Rectal smooth muscle tissue (tissue), 1 donor: ENCODE data around the gene DNAH11.
"Not testable (repeated sequence)": the region's sequence is repeated elsewhere in the genome, so short reads cannot be mapped to it uniquely, and the experiment has no call there.

Experiments used
- H3K27ac ChIP-seq: one replicate; pipeline ENCODE4 v1.7.0; 2013; ENCODE audit warnings: low read depth, low read length, inconsistent platforms
- H3K27me3 ChIP-seq: one replicate; pipeline ENCODE4 v1.7.0; 2013; ENCODE audit warnings: low read length; ENCODE audit not compliant: control insufficient read depth, insufficient read depth
- H3K36me3 ChIP-seq: one replicate; pipeline ENCODE4 v1.7.0; 2013; ENCODE audit warnings: low read length; ENCODE audit not compliant: control insufficient read depth, insufficient read depth
- H3K4me1 ChIP-seq: one replicate; pipeline ENCODE4 v1.7.0; 2013; ENCODE audit warnings: low read length; ENCODE audit not compliant: control insufficient read depth, insufficient read depth
- H3K4me3 ChIP-seq: one replicate; pipeline ENCODE4 v1.7.0; 2013; ENCODE audit warnings: low read length
- H3K9ac ChIP-seq: one replicate; pipeline ENCODE4 v1.7.0; 2013; ENCODE audit warnings: low read length

The DNAH11 gene

DNA sequence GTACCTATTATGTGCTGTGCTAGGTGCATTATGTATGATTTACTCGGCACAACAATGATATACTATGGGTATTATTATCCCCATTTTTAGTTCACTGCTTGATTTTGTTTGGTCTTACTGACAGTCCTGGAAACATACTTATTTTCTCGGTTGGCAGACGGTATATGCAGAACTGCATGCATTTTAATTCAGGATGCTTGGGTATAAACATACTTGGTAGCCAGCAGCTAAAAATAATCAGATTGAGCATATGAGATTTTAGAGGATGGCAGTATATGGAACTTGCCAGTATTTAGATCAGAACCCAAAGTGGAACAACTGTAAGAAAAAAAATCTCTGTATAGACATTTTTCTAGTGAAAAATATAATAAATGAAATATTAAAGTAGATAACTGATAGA is 163.3 kb downstream of the DNAH11 start:
- Histone ChIP-seq H3K9ac (no peak overlapping the region), H3K4me3 (no peak overlapping the region), H3K36me3 (no peaks in the 10 kb centered on the region), H3K27ac (no peak overlapping the region), H3K27me3 (no peaks in the 10 kb centered on the region), H3K4me1 (no peaks in the 10 kb centered on the region)

DNA sequence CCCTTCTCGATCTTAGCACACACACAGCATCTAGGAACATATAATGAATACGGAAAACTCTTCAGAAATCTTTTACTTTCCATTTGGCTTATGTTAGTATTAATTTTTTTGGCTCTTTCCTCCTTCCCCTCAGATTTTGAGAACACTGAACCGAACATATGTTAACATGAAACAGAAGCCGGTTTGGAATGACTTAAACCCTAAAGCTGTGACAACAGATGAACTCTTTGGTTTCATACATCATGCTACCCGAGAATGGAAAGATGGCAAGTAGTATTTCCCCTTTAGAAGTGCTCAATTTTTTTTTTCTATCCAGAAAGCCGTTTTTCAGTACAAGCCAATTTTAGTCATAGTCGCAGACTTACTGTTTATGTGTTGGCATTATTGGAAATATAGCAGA is 164.7 kb downstream of the DNAH11 start:
- no peaks in the 10 kb centered on the region for H3K36me3 ChIP-seq
- no peaks in the 10 kb centered on the region for H3K4me1 ChIP-seq
- H3K9ac ChIP-seq = no peak overlapping the region
- H3K4me3 ChIP-seq = no peak overlapping the region
- no peaks in the 10 kb centered on the region for H3K27me3 ChIP-seq
- H3K27ac ChIP-seq = no peak overlapping the region

- Histone ChIP-seq H3K27me3 (no peaks in the 10 kb centered on the region), H3K27ac (no peak overlapping the region), H3K4me3 (no peak overlapping the region), H3K36me3 (no peaks in the 10 kb centered on the region), H3K9ac (no peak overlapping the region), H3K4me1 (no peaks in the 10 kb centered on the region)
Measured at GRCh38 chr7:21708096-21708495, 165.3 kb downstream of the DNAH11 start.

DNA sequence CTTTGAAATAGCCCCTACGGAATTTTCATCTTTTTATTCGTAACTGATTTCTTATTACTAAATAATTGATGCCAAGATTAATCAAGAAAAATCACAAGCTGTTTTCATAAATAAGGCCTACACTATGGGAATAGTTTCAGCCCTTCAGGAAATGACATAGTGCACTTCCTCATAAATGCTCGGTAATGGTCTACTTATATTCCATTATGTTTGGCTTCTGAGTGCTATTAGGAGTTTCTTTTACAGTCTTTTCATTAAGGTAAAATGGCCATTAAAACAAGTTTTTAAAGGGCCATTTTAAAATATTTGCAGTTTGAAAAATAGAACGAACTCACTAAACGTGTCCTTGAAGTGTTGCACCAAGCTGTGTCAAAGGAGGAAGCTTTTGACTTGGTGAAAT is 174.5 kb downstream of the DNAH11 start:
- H3K9ac ChIP-seq = no peak overlapping the region
- H3K27me3 ChIP-seq = no peaks in the 10 kb centered on the region
- no peaks in the 10 kb centered on the region for H3K36me3 ChIP-seq
- no peak overlapping the region for H3K27ac ChIP-seq
- no peaks in the 10 kb centered on the region for H3K4me1 ChIP-seq
- H3K4me3 ChIP-seq = no peak overlapping the region

DNA sequence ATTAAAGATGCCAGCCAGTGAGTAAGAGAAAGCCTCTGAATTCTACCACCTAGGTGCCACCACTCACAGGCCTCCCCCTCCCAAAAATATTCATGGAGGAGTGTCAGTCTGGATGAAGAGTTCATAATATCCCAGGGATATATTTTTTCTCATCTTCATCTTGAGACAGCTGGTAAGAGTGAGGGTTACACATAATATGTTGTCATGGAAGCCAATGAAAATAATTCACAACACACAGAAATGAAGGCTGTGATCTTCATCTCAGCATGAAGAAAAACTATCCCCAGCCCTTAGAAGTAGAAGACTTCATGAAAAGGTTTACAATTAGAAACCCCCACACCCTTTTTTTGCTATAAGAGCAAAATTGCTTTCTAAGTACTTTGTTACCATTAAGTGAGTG is 175.6 kb downstream of the DNAH11 start:
- Histone ChIP-seq H3K36me3 (no peaks in the 10 kb centered on the region), H3K4me3 (no peak overlapping the region), H3K9ac (no peak overlapping the region), H3K27ac (no peak overlapping the region), H3K27me3 (no peaks in the 10 kb centered on the region), H3K4me1 (no peaks in the 10 kb centered on the region)

- Histone ChIP-seq H3K27me3 (no peaks in the 10 kb centered on the region), H3K9ac (no peak overlapping the region), H3K27ac (no peak overlapping the region), H3K4me1 (no peaks in the 10 kb centered on the region), H3K4me3 (no peak overlapping the region), H3K36me3 (no peaks in the 10 kb centered on the region)
Measured at GRCh38 chr7:21719846-21720245, 177.0 kb downstream of the DNAH11 start.

GRCh38 chr7:21722371-21722770 is 179.5 kb downstream of the DNAH11 start:
- Histone ChIP-seq H3K27ac (no peak overlapping the region), H3K4me3 (no peak overlapping the region), H3K4me1 (no peaks in the 10 kb centered on the region), H3K36me3 (no peaks in the 10 kb centered on the region), H3K9ac (no peak overlapping the region), H3K27me3 (no peaks in the 10 kb centered on the region)

- Histone ChIP-seq H3K4me1 (no peaks in the 10 kb centered on the region), H3K27ac (no peak overlapping the region), H3K36me3 (no peaks in the 10 kb centered on the region), H3K27me3 (no peaks in the 10 kb centered on the region), H3K4me3 (no peak overlapping the region), H3K9ac (no peak overlapping the region)
Measured at GRCh38 chr7:21724562-21724961, 181.7 kb downstream of the DNAH11 start.

DNA sequence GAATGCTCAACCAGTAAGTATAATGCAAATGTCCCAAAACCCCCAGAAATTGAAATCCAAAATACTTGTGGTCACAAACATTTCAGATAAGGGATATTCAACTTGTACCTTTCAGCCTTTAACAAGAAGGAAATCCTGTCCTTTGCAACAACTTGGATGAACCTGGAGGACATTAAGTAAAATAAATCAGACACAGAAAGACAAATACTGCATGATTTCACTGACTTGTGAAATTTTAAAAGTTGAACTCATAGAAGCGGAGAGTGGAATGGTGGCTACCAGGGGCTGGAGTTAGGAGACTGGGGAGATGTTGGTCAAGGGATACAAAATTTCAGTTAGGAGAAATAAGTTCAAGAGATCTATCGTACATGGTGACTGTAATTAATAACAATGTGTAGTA is 187.6 kb downstream of the DNAH11 start:
- H3K36me3 ChIP-seq = no peaks in the 10 kb centered on the region
- no peaks in the 10 kb centered on the region for H3K27me3 ChIP-seq
- H3K9ac ChIP-seq = no peak overlapping the region
- H3K4me1 ChIP-seq = no peaks in the 10 kb centered on the region
- H3K27ac ChIP-seq = no peak overlapping the region
- no peak overlapping the region for H3K4me3 ChIP-seq

GRCh38 chr7:21731977-21732376 is 189.1 kb downstream of the DNAH11 start:
- no peaks in the 10 kb centered on the region for H3K4me1 ChIP-seq
- no peak overlapping the region for H3K9ac ChIP-seq
- H3K27ac ChIP-seq = no peak overlapping the region
- no peaks in the 10 kb centered on the region for H3K36me3 ChIP-seq
- H3K27me3 ChIP-seq = no peaks in the 10 kb centered on the region
- no peak overlapping the region for H3K4me3 ChIP-seq

DNA sequence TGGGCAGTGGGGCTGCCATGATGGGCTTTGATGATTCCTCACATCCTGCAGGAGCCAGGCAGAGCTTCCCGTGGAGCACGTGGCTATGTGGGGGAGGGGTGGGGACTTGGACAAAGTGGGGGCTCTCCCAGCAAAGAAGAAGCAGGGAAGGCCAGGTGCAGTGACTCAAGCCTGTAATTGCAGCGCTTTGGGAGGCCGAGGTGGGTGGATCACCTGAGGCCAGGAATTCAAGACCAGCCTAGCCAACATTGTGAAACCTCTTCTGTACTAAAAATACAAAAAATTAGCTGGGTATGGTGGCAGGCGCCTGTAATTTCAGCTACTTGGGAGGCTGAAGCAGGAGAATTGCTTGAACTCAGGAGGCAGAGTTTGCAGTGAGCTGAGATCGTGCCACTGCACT is 190.1 kb downstream of the DNAH11 start:
- H3K27ac ChIP-seq, H3K9ac ChIP-seq, H3K27me3 ChIP-seq, H3K36me3 ChIP-seq, H3K4me1 ChIP-seq, H3K4me3 ChIP-seq: not testable (repeated sequence)

- Histone ChIP-seq H3K27me3 (no peaks in the 10 kb centered on the region), H3K27ac (no peak overlapping the region), H3K4me1 (no peaks in the 10 kb centered on the region), H3K9ac (no peak overlapping the region), H3K36me3 (no peaks in the 10 kb centered on the region), H3K4me3 (no peak overlapping the region)
Measured at GRCh38 chr7:21733837-21734236, 191.0 kb downstream of the DNAH11 start.

DNA sequence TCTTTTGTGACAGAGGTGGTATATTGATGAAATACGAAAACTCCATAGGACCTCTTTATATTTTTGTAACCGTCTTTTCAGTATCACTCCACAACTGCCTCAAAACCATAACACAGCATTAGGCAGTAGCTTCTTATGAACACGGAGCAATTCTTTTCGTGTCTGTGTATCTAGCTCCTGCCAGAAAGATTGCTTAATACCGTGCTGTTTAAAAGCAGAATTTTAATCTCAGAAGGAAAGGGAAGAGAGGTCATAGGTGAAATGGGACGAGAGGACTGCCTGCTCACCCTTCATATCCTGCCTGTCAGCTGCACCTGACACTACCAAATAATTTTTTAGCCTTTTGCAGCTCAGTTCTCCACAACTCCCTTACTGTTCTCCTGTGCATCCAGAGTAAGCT is 200.7 kb downstream of the DNAH11 start:
- Histone ChIP-seq H3K27me3 (no peaks in the 10 kb centered on the region), H3K4me1 (no peaks in the 10 kb centered on the region), H3K36me3 (no peaks in the 10 kb centered on the region), H3K27ac (no peak overlapping the region), H3K4me3 (no peak overlapping the region), H3K9ac (no peak overlapping the region)

DNA sequence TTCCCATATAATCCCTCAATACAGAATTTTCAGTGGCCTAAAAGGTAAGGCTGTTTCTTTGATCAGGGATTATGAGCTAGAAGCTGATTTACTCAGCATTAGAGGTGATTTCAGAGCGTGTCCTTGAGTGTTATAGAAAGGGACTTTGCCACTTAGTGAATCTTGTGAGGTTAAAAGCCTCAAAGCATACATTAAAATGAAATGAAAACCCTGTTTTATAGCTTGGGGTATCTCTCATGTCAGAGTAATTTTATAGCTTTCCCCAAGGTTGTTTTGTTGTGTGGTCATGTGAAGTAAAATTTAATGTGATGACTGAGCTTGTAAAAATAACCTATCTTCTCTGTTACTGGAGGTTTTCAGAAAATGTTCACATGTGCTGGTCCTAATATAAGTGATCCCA is 204.1 kb downstream of the DNAH11 start:
- Histone ChIP-seq H3K27me3 (no peaks in the 10 kb centered on the region), H3K9ac (no peak overlapping the region), H3K36me3 (no peaks in the 10 kb centered on the region), H3K4me1 (no peaks in the 10 kb centered on the region), H3K27ac (no peak overlapping the region), H3K4me3 (no peak overlapping the region)
